ENCODE data around the gene NEK11.
"Not testable (repeated sequence)": the region's sequence is repeated elsewhere in the genome, so short reads cannot be mapped to it uniquely, and the experiment has no call there.

The NEK11 gene

GRCh38 chr3:131042271-131042985 is 15.8 kb downstream of the NEK11 start:
- not testable (repeated sequence) for DNase-seq (ENCODE audit: low read depth in 2 of 2)

- no peak for DNase-seq (ENCODE audit: low read depth in 2 of 2)
Observed at GRCh38 chr3:131047582-131047981, 20.9 kb downstream of the NEK11 start.

- DNase-seq (ENCODE audit: low read depth in 2 of 2): no peak
Observed at GRCh38 chr3:131048030-131048429, 21.4 kb downstream of the NEK11 start.

GRCh38 chr3:131050001-131050400 is 23.3 kb downstream of the NEK11 start:
- DNase-seq (ENCODE audit: low read depth in 2 of 2): no peak

GRCh38 chr3:131053043-131053859 is 26.6 kb downstream of the NEK11 start:
- no peak for DNase-seq (ENCODE audit: low read depth in 2 of 2)

- no peak for DNase-seq (ENCODE audit: low read depth in 2 of 2)
Observed at GRCh38 chr3:131067983-131068382, 41.3 kb downstream of the NEK11 start.

- DNase-seq (ENCODE audit: low read depth in 2 of 2): no peak
Observed at GRCh38 chr3:131072099-131072559, 45.5 kb downstream of the NEK11 start.

- DNase-seq (ENCODE audit: low read depth in 2 of 2): no peak
Observed at GRCh38 chr3:131072845-131073244, 46.2 kb downstream of the NEK11 start.

GRCh38 chr3:131075632-131076328 is 49.1 kb downstream of the NEK11 start:
- no peak for DNase-seq (ENCODE audit: low read depth in 2 of 2)

GRCh38 chr3:131077904-131078303 is 51.2 kb downstream of the NEK11 start:
- DNase-seq (ENCODE audit: low read depth in 2 of 2): no peak

- no peak for DNase-seq (ENCODE audit: low read depth in 2 of 2)
Observed at GRCh38 chr3:131079086-131079485, 52.4 kb downstream of the NEK11 start.

- DNase-seq (ENCODE audit: low read depth in 2 of 2): no peak
Observed at GRCh38 chr3:131081224-131081623, 54.5 kb downstream of the NEK11 start.

- DNase-seq (ENCODE audit: low read depth in 2 of 2): no peak
Observed at GRCh38 chr3:131082246-131082645, 55.6 kb downstream of the NEK11 start.

GRCh38 chr3:131082871-131083863 is 56.5 kb downstream of the NEK11 start:
- DNase-seq (ENCODE audit: low read depth in 2 of 2): no peak

- DNase-seq (ENCODE audit: low read depth in 2 of 2): no peak
Observed at GRCh38 chr3:131091768-131092167, 65.1 kb downstream of the NEK11 start.

- DNase-seq (ENCODE audit: low read depth in 2 of 2): no peak
Observed at GRCh38 chr3:131107637-131108433, 81.2 kb downstream of the NEK11 start.

GRCh38 chr3:131109156-131109555 is 82.5 kb downstream of the NEK11 start:
- DNase-seq (ENCODE audit: low read depth in 2 of 2): no peak

- no peak for DNase-seq (ENCODE audit: low read depth in 2 of 2)
Observed at GRCh38 chr3:131110087-131110486, 83.4 kb downstream of the NEK11 start.

- DNase-seq (ENCODE audit: low read depth in 2 of 2): no peak
Observed at GRCh38 chr3:131114256-131114655, 87.6 kb downstream of the NEK11 start.

GRCh38 chr3:131125684-131126083 is 99.0 kb downstream of the NEK11 start:
- no peak for DNase-seq (ENCODE audit: low read depth in 2 of 2)

All from stimulated activated CD4-positive, alpha-beta T cell treated with anti-CD3 and anti-CD28 coated beads, Interleukin-4, amount 100 ng/mL, for 48 hours (primary cell).